WTC11 (cell line): Measurements from ENCODE around the gene CD46. TPM values are rescaled to one million over a fixed set of nuclear protein-coding genes. Genes with fewer than 3 reads are reported as not detected.
A peak's percentile ranks its signal among the peaks of the same experiment; 100 is the strongest.

Experiments used
- ATAC-seq: fragments of 200-7000 bp; cut with Tn5 transposase; 2 replicates; pipeline ENCODE4 v1.10.0; 2021; ENCODE audit warnings: mild to moderate bottlenecking, moderate library complexity
- CTCF ChIA-PET: fragments of 300-600 bp; sonication (Branson Sonifier 250); formaldehyde crosslinking; loops from one replicate; lab custom pipeline; 2021; ENCODE audit warnings: antibody characterized with exemption; lab: Charles Lee
- POLR2A ChIA-PET: fragments of 350-600 bp; sonication (Branson Sonifier 250); formaldehyde crosslinking; loops from one replicate; lab custom pipeline; 2021; ENCODE audit warnings: antibody characterized with exemption; lab: Charles Lee
- DNase-seq: peaks from one replicate; pipeline ENCODE4 v3.0.0; 2021; ENCODE audit warnings: low spot score
- H3K27ac Mint-ChIP-seq: 2 replicates; pipeline ENCODE4 v1.8.0; 2021; ENCODE audit warnings: mixed read lengths
- H3K27me3 Mint-ChIP-seq: 2 replicates; pipeline ENCODE4 v1.8.0; 2021; ENCODE audit warnings: low read depth, mild to moderate bottlenecking, moderate library complexity, mixed read lengths
- H3K36me3 Mint-ChIP-seq: 2 replicates; pipeline ENCODE4 v1.8.0; 2021; ENCODE audit warnings: mixed read lengths
- H3K4me1 Mint-ChIP-seq: 2 replicates; pipeline ENCODE4 v1.8.0; 2022; ENCODE audit warnings: mixed read lengths
- H3K4me3 Mint-ChIP-seq: 2 replicates; pipeline ENCODE4 v1.8.0; 2021; ENCODE audit warnings: mild to moderate bottlenecking, moderate library complexity, mixed read lengths
- H3K9me3 Mint-ChIP-seq: 2 replicates; pipeline ENCODE4 v1.8.0; 2021; ENCODE audit warnings: mixed read lengths
- EMX1 ChIP-seq: fragments of 250-450 bp; sonication (Bioruptor Pico); IDR thresholded peaks from 2 replicates; pipeline ENCODE4 v1.8.0; 2021; ENCODE audit warnings: mild to moderate bottlenecking
- ESRRA ChIP-seq: sonication (generic); formaldehyde crosslinking; IDR thresholded peaks from 2 replicates; pipeline ENCODE4 v1.8.1; 2022; ENCODE audit warnings: mild to moderate bottlenecking, missing genetic modification reagents, borderline replicate concordance
- ETV6 ChIP-seq: sonication (generic); formaldehyde crosslinking; IDR thresholded peaks from 2 replicates; pipeline ENCODE4 v1.8.1; 2022; ENCODE audit warnings: mild to moderate bottlenecking, missing genetic modification reagents
- FOXJ3 ChIP-seq: sonication (generic); formaldehyde crosslinking; IDR thresholded peaks from 2 replicates; pipeline ENCODE4 v1.9.0; 2021; ENCODE audit warnings: missing genetic modification reagents, mild to moderate bottlenecking, borderline replicate concordance
- MXD4 ChIP-seq: fragments of 250-450 bp; sonication (Bioruptor Pico); IDR thresholded peaks from 2 replicates; pipeline ENCODE4 v1.8.0; 2021; ENCODE audit warnings: mild to moderate bottlenecking, moderate library complexity, borderline replicate concordance
- NFE2L1 ChIP-seq: sonication (generic); formaldehyde crosslinking; IDR thresholded peaks from 2 replicates; pipeline ENCODE4 v1.8.1; 2023; ENCODE audit warnings: missing genetic modification reagents
- OVOL2 ChIP-seq: fragments of 250-450 bp; sonication (Bioruptor Pico); IDR thresholded peaks from 2 replicates; pipeline ENCODE4 v1.9.0; 2021; ENCODE audit warnings: mild to moderate bottlenecking, borderline replicate concordance
- RORB ChIP-seq: fragments of 250-450 bp; sonication (Bioruptor Pico); IDR thresholded peaks from 2 replicates; pipeline ENCODE4 v1.9.0; 2021; ENCODE audit warnings: mild to moderate bottlenecking
- ZNF423 ChIP-seq: fragments of 250-450 bp; sonication (Bioruptor Pico); IDR thresholded peaks from 2 replicates; pipeline ENCODE4 v2.1.2; 2022; ENCODE audit warnings: mild to moderate bottlenecking, moderate library complexity
- total RNA-seq: library from RNA; stranded (reverse); gene quantifications from 3 replicates; pipeline ENCODE4 v1.2.3, GENCODE V29; 2021
- TF ChIP-seq, protein P1 (sequence below): sonication (generic); formaldehyde crosslinking; IDR thresholded peaks from 2 replicates; pipeline ENCODE4 v1.8.1; 2022; ENCODE audit warnings: mild to moderate bottlenecking, moderate library complexity, missing genetic modification reagents
- TF ChIP-seq, protein P2 (sequence below): sonication (generic); formaldehyde crosslinking; IDR thresholded peaks from 2 replicates; pipeline ENCODE4 v1.8.0; 2022; ENCODE audit warnings: mild to moderate bottlenecking, missing genetic modification reagents
- TF ChIP-seq, protein P3 (sequence below): sonication (generic); formaldehyde crosslinking; IDR thresholded peaks from 2 replicates; pipeline ENCODE4 v1.8.1; 2023; ENCODE audit warnings: mild to moderate bottlenecking, missing genetic modification reagents, moderate library complexity
- TF ChIP-seq, protein P4 (sequence below): sonication (generic); formaldehyde crosslinking; IDR thresholded peaks from 2 replicates; pipeline ENCODE4 v1.8.0; 2022; ENCODE audit warnings: missing genetic modification reagents
- TF ChIP-seq, protein P5 (sequence below): fragments of 250-450 bp; sonication (Bioruptor Pico); IDR thresholded peaks from 2 replicates; pipeline ENCODE4 v2.1.2; 2022; ENCODE audit warnings: mild to moderate bottlenecking, moderate library complexity
- TF ChIP-seq, protein P6 (sequence below): fragments of 200-600 bp; IDR thresholded peaks from 2 replicates; pipeline ENCODE4 v1.8.0; 2022; ENCODE audit warnings: antibody characterized with exemption
- TF ChIP-seq, protein P7 (sequence below): sonication (generic); formaldehyde crosslinking; conservative IDR thresholded peaks from 2 replicates; pipeline ENCODE4 v1.8.1; 2022; ENCODE audit warnings: mild to moderate bottlenecking, missing genetic modification reagents
- TF ChIP-seq, protein P8 (sequence below): fragments of 250-450 bp; sonication (Bioruptor Pico); conservative IDR thresholded peaks from 2 replicates; pipeline ENCODE4 v1.9.0; 2021; ENCODE audit warnings: mild to moderate bottlenecking
- TF ChIP-seq, protein P9 (sequence below): fragments of 250-450 bp; sonication (Bioruptor Pico); IDR thresholded peaks from 2 replicates; pipeline ENCODE4 v1.9.0; 2021; ENCODE audit warnings: mild to moderate bottlenecking

The CD46 gene
- total RNA-seq, 1 experiment from 2014 or later = 150 TPM

DNA sequence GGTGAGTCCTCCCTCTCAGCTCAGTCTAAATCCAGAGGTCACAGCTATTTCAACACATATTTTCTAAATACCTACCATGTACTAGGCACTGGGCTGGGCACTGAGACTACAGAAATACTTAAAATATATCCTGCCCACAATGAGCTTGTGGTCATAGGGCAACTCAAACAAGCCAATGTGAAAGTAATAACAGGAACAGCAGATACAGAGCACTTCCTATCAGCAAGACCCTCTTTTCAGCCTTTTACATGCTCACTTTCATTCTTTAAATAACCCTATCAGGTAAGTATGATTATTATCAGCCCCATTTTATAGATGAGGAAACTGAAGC lies 87.2 kb downstream of the CD46 start (continued):
- TF ChIP-seq, protein P1, sequence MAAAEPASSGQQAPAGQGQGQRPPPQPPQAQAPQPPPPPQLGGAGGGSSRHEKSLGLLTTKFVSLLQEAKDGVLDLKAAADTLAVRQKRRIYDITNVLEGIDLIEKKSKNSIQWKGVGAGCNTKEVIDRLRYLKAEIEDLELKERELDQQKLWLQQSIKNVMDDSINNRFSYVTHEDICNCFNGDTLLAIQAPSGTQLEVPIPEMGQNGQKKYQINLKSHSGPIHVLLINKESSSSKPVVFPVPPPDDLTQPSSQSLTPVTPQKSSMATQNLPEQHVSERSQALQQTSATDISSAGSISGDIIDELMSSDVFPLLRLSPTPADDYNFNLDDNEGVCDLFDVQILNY (CRISPR knock-in tag) = no peak

DNA sequence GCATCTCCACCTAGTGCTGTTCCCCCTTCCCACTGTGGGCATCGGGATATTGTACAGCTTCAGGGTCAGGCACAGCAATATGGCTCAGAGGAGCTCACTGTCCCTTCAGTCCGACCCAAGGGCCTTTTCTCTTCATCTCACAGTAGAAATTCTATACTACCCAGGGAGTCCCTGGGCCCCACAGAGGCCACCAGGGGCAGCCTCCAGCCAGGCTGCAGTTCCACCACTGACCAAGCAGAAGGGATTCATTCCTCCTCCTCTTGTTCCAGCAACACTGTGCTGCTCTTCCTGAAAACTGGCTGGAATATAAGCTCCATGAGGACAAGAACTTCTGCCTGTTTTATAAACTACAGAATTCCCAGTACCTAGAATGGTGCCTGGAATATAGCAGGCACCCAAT lies 88.5 kb downstream of the CD46 start:
- Mint-ChIP-seq H3K4me3 (no peak overlapping the region), H3K36me3 (no peaks in the 10 kb centered on the region), H3K9me3 (no peaks in the 10 kb centered on the region), H3K27me3 (no peaks in the 10 kb centered on the region), H3K27ac (no peak overlapping the region), H3K4me1 (no peaks in the 10 kb centered on the region)
- TF ChIP-seq FOXJ3 (CRISPR knock-in tag) (no peak), EMX1 (no peak)
- TF ChIP-seq, protein P2, sequence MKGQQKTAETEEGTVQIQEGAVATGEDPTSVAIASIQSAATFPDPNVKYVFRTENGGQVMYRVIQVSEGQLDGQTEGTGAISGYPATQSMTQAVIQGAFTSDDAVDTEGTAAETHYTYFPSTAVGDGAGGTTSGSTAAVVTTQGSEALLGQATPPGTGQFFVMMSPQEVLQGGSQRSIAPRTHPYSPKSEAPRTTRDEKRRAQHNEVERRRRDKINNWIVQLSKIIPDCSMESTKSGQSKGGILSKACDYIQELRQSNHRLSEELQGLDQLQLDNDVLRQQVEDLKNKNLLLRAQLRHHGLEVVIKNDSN (CRISPR knock-in tag) = no peak
- TF ChIP-seq, protein P3, sequence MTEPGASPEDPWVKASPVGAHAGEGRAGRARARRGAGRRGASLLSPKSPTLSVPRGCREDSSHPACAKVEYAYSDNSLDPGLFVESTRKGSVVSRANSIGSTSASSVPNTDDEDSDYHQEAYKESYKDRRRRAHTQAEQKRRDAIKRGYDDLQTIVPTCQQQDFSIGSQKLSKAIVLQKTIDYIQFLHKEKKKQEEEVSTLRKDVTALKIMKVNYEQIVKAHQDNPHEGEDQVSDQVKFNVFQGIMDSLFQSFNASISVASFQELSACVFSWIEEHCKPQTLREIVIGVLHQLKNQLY (CRISPR knock-in tag) = no peak
- peak; percentile 56 for ATAC-seq
- CTCF ChIA-PET = interaction anchor here (0.7 to 5.8 kb wide), 12 partner anchors 10 to 153 kb away, joined by 3 to 24 read pairs (median 5); no protein-coding TSS in a partner anchor
- POLR2A ChIA-PET = no interaction called here
- no peak for DNase-seq

DNA sequence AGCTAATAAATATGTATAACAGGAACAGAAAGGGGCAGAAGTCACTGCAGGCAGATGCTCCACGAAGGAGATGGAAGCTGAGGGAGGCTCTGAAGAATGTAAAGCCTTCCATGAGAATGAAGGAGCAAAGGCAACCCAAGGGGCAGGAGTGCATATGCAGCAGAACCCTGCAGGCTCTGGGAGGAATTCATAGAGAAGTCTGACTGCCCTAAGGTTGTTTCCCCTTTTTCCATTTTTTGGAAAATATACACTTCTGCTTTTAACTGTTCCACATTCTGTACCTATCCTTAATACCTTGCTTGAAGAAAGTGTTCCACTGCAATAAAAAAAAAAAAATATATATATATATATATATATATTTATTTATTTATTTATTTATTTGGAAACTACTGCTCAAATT lies 89.4 kb downstream of the CD46 start:
- no peaks in the 10 kb centered on the region for H3K4me1 Mint-ChIP-seq
- no peaks in the 10 kb centered on the region for H3K27me3 Mint-ChIP-seq
- no peaks in the 10 kb centered on the region for H3K9me3 Mint-ChIP-seq
- no peaks in the 10 kb centered on the region for H3K36me3 Mint-ChIP-seq
- no peak for ATAC-seq
- DNase-seq = no peak
- CTCF ChIA-PET = interaction anchor here (0.6 to 5.8 kb wide), 10 partner anchors 11 to 141 kb away, joined by 3 to 24 read pairs (median 4); no protein-coding TSS in a partner anchor
- H3K27ac Mint-ChIP-seq = no peak overlapping the region
- TF ChIP-seq ESRRA (CRISPR knock-in tag) = no peak
- POLR2A ChIA-PET = no interaction called here
- no peak overlapping the region for H3K4me3 Mint-ChIP-seq

DNA sequence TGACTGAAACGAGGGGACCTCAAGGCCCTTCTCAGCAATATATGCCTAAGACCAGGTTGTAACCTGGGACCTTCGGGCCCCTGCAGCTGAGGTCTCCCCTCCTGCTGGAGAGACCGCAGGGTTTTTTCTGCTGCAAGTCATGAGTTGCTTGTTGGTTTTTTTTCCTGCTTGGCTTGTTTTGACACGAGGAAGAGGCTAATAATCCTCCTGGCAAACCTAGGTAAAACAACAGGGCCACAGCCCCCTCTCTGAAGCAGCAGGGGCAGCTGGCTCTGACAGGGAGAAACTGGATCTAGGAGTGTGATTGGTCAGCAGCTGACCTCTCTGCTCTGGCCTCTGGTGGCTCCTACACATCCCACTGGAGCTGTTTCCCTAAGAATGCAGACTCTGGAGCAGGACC lies 90.0 kb downstream of the CD46 start:
- Mint-ChIP-seq H3K27me3 (no peaks in the 10 kb centered on the region), H3K4me1 (no peaks in the 10 kb centered on the region), H3K27ac (no peak overlapping the region), H3K9me3 (no peaks in the 10 kb centered on the region), H3K4me3 (no peak overlapping the region), H3K36me3 (no peaks in the 10 kb centered on the region)
- POLR2A ChIA-PET = no interaction called here
- DNase-seq (no peak), ATAC-seq (peak; percentile 38; the same call in 1 of the 2 replicates)
- CTCF ChIA-PET = interaction anchor here (1.0 to 2.9 kb wide), 8 partner anchors 18 to 156 kb away, joined by 3 to 12 read pairs (median 3); no protein-coding TSS in a partner anchor
- TF ChIP-seq, protein P4, sequence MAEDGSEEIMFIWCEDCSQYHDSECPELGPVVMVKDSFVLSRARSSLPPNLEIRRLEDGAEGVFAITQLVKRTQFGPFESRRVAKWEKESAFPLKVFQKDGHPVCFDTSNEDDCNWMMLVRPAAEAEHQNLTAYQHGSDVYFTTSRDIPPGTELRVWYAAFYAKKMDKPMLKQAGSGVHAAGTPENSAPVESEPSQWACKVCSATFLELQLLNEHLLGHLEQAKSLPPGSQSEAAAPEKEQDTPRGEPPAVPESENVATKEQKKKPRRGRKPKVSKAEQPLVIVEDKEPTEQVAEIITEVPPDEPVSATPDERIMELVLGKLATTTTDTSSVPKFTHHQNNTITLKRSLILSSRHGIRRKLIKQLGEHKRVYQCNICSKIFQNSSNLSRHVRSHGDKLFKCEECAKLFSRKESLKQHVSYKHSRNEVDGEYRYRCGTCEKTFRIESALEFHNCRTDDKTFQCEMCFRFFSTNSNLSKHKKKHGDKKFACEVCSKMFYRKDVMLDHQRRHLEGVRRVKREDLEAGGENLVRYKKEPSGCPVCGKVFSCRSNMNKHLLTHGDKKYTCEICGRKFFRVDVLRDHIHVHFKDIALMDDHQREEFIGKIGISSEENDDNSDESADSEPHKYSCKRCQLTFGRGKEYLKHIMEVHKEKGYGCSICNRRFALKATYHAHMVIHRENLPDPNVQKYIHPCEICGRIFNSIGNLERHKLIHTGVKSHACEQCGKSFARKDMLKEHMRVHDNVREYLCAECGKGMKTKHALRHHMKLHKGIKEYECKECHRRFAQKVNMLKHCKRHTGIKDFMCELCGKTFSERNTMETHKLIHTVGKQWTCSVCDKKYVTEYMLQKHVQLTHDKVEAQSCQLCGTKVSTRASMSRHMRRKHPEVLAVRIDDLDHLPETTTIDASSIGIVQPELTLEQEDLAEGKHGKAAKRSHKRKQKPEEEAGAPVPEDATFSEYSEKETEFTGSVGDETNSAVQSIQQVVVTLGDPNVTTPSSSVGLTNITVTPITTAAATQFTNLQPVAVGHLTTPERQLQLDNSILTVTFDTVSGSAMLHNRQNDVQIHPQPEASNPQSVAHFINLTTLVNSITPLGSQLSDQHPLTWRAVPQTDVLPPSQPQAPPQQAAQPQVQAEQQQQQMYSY (CRISPR knock-in tag) = no peak
- TF ChIP-seq, protein P5, sequence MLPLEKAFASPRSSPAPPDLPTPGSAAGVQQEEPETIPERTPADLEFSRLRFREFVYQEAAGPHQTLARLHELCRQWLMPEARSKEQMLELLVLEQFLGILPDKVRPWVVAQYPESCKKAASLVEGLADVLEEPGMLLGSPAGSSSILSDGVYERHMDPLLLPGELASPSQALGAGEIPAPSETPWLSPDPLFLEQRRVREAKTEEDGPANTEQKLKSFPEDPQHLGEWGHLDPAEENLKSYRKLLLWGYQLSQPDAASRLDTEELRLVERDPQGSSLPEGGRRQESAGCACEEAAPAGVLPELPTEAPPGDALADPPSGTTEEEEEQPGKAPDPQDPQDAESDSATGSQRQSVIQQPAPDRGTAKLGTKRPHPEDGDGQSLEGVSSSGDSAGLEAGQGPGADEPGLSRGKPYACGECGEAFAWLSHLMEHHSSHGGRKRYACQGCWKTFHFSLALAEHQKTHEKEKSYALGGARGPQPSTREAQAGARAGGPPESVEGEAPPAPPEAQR = no peak
- TF ChIP-seq ETV6 (CRISPR knock-in tag) (no peak), ESRRA (CRISPR knock-in tag) (no peak), OVOL2 (CRISPR knock-in tag) (no peak), RORB (no peak), ZNF423 (CRISPR knock-in tag) (no peak), MXD4 (no peak), NFE2L1 (CRISPR knock-in tag) (no peak)
- TF ChIP-seq, protein P6, sequence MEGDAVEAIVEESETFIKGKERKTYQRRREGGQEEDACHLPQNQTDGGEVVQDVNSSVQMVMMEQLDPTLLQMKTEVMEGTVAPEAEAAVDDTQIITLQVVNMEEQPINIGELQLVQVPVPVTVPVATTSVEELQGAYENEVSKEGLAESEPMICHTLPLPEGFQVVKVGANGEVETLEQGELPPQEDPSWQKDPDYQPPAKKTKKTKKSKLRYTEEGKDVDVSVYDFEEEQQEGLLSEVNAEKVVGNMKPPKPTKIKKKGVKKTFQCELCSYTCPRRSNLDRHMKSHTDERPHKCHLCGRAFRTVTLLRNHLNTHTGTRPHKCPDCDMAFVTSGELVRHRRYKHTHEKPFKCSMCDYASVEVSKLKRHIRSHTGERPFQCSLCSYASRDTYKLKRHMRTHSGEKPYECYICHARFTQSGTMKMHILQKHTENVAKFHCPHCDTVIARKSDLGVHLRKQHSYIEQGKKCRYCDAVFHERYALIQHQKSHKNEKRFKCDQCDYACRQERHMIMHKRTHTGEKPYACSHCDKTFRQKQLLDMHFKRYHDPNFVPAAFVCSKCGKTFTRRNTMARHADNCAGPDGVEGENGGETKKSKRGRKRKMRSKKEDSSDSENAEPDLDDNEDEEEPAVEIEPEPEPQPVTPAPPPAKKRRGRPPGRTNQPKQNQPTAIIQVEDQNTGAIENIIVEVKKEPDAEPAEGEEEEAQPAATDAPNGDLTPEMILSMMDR = no peak
- TF ChIP-seq, protein P7, sequence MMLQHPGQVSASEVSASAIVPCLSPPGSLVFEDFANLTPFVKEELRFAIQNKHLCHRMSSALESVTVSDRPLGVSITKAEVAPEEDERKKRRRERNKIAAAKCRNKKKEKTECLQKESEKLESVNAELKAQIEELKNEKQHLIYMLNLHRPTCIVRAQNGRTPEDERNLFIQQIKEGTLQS (CRISPR knock-in tag) = no peak
- TF ChIP-seq, protein P8, sequence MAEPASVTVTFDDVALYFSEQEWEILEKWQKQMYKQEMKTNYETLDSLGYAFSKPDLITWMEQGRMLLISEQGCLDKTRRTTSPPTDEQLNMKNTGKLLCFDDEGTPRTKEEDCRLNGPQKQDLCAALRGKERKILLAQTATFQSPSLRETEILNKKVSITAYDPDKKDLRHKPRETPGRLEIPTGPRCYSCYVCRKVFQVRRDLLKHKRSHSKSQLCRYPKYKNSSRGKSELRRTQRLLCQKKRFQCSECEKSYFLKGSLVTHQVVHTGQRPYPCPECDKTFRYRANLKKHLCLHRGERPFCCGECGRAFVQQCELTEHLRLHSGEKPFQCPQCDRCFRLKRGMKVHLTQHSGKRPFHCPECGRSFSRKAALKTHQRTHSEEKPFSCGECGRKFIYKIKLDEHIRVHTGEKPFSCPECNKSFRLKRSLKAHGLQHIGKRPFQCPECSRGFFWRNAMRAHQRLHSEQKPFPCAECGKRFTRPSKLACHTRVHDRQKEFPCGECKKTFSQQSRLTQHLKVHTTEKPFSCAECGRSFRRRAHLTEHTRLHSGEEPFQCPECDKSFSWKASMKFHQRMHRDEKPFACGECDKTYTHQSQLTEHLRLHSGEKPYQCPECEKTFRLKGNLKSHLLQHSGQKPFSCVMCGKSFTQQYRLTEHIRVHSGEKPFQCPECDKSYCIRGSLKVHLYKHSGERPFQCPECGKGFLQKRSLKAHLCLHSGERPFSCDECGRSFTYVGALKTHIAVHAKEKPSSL (CRISPR knock-in tag) = no peak
- TF ChIP-seq, protein P9, sequence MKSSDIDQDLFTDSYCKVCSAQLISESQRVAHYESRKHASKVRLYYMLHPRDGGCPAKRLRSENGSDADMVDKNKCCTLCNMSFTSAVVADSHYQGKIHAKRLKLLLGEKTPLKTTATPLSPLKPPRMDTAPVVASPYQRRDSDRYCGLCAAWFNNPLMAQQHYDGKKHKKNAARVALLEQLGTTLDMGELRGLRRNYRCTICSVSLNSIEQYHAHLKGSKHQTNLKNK (CRISPR knock-in tag) = no peak
